Left ventricle myocardium inferior (tissue), 1 donor: Measurements from ENCODE around the gene SIGLEC15. TPM values are rescaled to one million over a fixed set of nuclear protein-coding genes. Genes with fewer than 3 reads are reported as not detected.

Experiments used
- DNase-seq: peaks from one replicate; pipeline ENCODE4 v3.0.0-alpha.2; 2020
- H3K27ac ChIP-seq: fragments of 200-600 bp; replicated peaks from 2 replicates; pipeline ENCODE4 v1.8.0; 2021
- H3K27me3 ChIP-seq: fragments of 200-600 bp; 2 replicates; pipeline ENCODE4 v1.8.0; 2021; ENCODE audit warnings: low read depth
- H3K36me3 ChIP-seq: fragments of 200-600 bp; 2 replicates; pipeline ENCODE4 v1.8.0; 2021
- H3K4me1 ChIP-seq: fragments of 200-600 bp; 2 replicates; pipeline ENCODE4 v1.8.0; 2021
- H3K4me3 ChIP-seq: fragments of 200-600 bp; 2 replicates; pipeline ENCODE4 v1.8.0; 2021; ENCODE audit warnings: mild to moderate bottlenecking, moderate library complexity
- H3K9me3 ChIP-seq: fragments of 200-600 bp; replicated peaks from 2 replicates; pipeline ENCODE4 v1.8.0; 2021
- intact Hi-C: fragments of 100-400 bp; cut with micrococcal nuclease; formaldehyde crosslinking; loops from one replicate; pipeline ENCODE4 v1.11.0; 2022
- total RNA-seq: library from RNA; stranded (reverse); fragmentation: NEBNext Ultra II Directional; extraction: Animal tissue kit (Norgen Biotek cat#: 25700); gene quantifications from one replicate; pipeline ENCODE4 v1.2.1, GENCODE V29; 2021
- TF ChIP-seq, protein P1 (sequence below): fragments of 200-600 bp; IDR thresholded peaks from 2 replicates; pipeline ENCODE4 v1.8.0; 2021; ENCODE audit warnings: antibody characterized with exemption, mild to moderate bottlenecking, borderline replicate concordance
- donor health status: DM: no; HTN: yes; CAD: no; lungs with severe emphysema.

SIGLEC15 gene
- total RNA-seq, 1 donor from 2014 or later = 0.19 TPM

DNA sequence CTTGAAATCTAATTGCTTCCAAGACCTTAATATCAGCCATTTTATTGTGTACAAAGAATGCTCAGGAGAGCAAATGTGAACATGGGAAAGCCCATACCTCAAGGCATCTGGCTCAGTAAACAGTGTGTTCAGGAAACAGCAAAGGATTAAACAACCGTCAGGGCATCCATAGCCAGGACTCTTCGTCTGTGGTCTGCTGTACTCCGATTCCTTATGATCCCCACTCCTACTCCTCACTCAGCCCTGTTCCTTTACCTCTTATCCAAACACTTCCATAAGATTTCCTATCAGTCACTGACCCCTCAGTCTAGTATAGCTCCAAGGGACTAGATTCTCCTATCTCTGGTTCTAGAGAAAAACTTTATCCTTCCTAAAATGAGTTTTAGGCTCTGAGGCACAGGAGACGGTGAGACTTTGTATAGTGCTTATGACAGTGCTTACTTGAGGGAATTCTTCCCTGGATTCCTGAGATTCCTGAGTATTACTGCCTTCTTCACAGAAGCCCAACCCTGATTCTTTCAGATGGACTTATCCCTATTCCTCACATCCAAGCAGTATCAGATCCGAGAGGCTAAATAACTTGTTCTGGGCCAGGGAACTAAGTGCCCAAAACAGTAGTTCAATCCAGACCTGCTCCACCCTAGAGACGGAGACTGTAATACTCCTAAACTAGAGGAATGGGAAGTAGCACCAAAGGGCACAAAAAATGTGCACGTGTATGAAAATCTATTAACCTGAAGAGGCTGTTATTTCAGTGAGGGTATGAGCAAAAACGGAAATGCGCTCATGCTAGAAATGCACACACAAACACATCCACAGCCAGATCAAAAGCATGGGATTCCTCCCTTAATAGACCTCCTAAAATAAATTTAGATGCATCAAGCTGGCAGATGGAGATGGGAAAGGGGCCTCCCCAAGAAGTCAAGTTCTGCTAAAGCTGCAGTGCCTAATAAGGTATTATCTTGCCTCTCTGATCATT is 42.1 kb upstream of the SIGLEC15 start:
- Histone ChIP-seq H3K4me1 (peaks cover 14% of the 10 kb centered on the region), H3K36me3 (no peaks in the 10 kb centered on the region), H3K4me3 (no peak overlapping the region), H3K27me3 (no peaks in the 10 kb centered on the region), H3K9me3 (no peaks in the 10 kb centered on the region), H3K27ac (no peak overlapping the region)
- intact Hi-C loops = no loop called here
- TF ChIP-seq, protein P1, sequence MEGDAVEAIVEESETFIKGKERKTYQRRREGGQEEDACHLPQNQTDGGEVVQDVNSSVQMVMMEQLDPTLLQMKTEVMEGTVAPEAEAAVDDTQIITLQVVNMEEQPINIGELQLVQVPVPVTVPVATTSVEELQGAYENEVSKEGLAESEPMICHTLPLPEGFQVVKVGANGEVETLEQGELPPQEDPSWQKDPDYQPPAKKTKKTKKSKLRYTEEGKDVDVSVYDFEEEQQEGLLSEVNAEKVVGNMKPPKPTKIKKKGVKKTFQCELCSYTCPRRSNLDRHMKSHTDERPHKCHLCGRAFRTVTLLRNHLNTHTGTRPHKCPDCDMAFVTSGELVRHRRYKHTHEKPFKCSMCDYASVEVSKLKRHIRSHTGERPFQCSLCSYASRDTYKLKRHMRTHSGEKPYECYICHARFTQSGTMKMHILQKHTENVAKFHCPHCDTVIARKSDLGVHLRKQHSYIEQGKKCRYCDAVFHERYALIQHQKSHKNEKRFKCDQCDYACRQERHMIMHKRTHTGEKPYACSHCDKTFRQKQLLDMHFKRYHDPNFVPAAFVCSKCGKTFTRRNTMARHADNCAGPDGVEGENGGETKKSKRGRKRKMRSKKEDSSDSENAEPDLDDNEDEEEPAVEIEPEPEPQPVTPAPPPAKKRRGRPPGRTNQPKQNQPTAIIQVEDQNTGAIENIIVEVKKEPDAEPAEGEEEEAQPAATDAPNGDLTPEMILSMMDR = no peak
- DNase-seq = no peak

DNA sequence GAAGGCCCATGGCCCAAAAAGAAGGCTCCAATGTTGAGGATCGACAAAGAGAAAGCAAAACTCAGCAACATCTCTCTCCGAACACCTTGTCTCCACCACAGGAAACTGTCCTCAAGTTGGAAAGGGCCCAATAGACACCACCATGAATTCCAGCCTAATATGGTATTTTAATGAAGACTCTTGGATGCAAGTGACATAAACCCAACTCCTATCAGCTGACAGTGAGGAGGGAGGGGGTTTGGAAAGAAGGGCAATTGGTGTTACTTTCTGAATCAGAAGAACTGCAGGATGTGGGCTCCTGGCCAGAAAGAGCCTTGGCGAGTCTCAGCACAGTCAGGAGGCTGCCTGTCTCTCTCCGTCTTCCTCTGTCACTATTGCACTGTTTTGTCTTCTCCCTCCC is 40.3 kb upstream of the SIGLEC15 start:
- TF ChIP-seq, protein P1 = no peak
- Histone ChIP-seq H3K36me3 (no peaks in the 10 kb centered on the region), H3K27me3 (no peaks in the 10 kb centered on the region), H3K4me3 (peak overlapping the region; percentile 27), H3K27ac (no peak overlapping the region), H3K4me1 (peaks cover 12% of the 10 kb centered on the region), H3K9me3 (no peaks in the 10 kb centered on the region)
- DNase-seq = no peak
- intact Hi-C loops = no loop called here

GRCh38 chr18:45786941-45787340 is 38.5 kb upstream of the SIGLEC15 start:
- Histone ChIP-seq H3K4me3 (no peak overlapping the region), H3K36me3 (no peaks in the 10 kb centered on the region), H3K4me1 (peaks cover 9% of the 10 kb centered on the region), H3K27ac (no peak overlapping the region), H3K9me3 (peaks cover 3% of the 10 kb centered on the region), H3K27me3 (no peaks in the 10 kb centered on the region)
- intact Hi-C loops = no loop called here
- no peak for DNase-seq
- TF ChIP-seq, protein P1 = no peak

DNA sequence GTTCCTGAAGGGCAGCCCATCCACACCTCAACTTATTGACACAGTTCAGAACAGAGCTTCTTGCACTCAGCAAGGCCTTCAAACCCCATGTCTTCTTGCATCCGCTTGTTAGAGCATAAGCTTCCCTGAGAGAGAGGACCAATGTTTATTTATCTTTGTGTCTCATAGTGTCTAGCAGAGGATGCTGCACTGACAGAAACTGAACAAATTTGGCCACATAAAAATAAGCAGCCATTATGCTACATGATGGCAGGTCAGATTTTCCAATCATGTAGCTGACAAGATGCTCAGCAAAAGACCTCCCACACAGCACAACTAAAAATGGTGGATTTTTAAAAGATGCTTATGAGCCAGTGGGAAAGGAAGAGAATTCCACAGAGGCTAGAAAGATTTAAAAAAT is 38.1 kb upstream of the SIGLEC15 start:
- intact Hi-C loops = no loop called here
- TF ChIP-seq, protein P1 = no peak
- Histone ChIP-seq H3K4me3 (no peak overlapping the region), H3K27ac (no peak overlapping the region), H3K4me1 (peaks cover 9% of the 10 kb centered on the region), H3K9me3 (peaks cover 5% of the 10 kb centered on the region), H3K36me3 (no peaks in the 10 kb centered on the region), H3K27me3 (no peaks in the 10 kb centered on the region)
- DNase-seq = no peak

GRCh38 chr18:45788861-45789260 is 36.6 kb upstream of the SIGLEC15 start:
- H3K9me3 ChIP-seq = peaks cover 12% of the 10 kb centered on the region
- H3K36me3 ChIP-seq = no peaks in the 10 kb centered on the region
- no peaks in the 10 kb centered on the region for H3K27me3 ChIP-seq
- DNase-seq = no peak
- H3K27ac ChIP-seq = no peak overlapping the region
- H3K4me1 ChIP-seq = peaks cover 9% of the 10 kb centered on the region
- no peak overlapping the region for H3K4me3 ChIP-seq
- intact Hi-C loops = no loop called here
- TF ChIP-seq, protein P1 = no peak
